Measurements from ENCODE around the gene ZNF750.

- TF ChIP-seq CTCF (optimal IDR thresholded peaks at IDR 0.05 in 1 of 3, IDR thresholded peaks at IDR 0.05 in 1 of 3, conservative IDR thresholded peaks at IDR 0.05 in 1 of 3; ENCODE audit: extremely low read depth in 1 of 3, insufficient read depth in 2 of 3, low read length in 3 of 3) (no peak), EZH2 (IDR thresholded peaks at IDR 0.05; ENCODE audit: low read length) (no peak)
Observed at GRCh38 chr17:82817947-82818346, 21.9 kb downstream of the ZNF750 start.

Measured in keratinocyte (primary cell).